ENCODE results near the gene LRRC4C.

LRRC4C gene

DNA sequence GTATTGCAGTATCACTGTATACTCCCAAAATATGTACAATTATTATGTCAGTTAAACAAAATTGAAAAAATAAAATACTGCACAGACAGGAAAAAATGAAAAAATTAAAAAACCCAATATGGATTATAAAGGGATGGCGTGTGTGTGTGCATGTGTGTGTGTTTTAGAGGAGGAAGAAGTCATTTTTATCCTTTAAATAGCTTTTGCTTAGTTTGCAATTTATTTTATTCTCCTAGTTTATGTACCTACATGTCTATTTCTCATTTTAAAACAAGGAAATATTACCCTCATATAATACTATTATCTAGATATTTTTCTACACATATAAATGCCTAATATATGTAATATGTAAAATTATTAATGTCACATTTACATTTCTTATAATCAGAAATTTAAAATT is 1144.3 kb downstream of the LRRC4C start:
- Histone ChIP-seq H3K9me3 (ENCODE audit: control insufficient read depth, low read length) (peaks cover 2% of the 10 kb centered on the region), H3K36me3 (ENCODE audit: control insufficient read depth, insufficient read depth, low read length) (no peaks in the 10 kb centered on the region), H3K27ac (ENCODE audit: insufficient read depth, low read depth, low read length, poor library complexity, severe bottlenecking) (no peak overlapping the region), H3K27me3 (ENCODE audit: control insufficient read depth, insufficient read depth, low read length, poor library complexity, severe bottlenecking) (no peaks in the 10 kb centered on the region), H3K4me3 (ENCODE audit: insufficient read depth, low read depth, low read length) (no peak overlapping the region), H3K4me1 (ENCODE audit: control insufficient read depth, insufficient read depth, low read length) (no peaks in the 10 kb centered on the region)
- WGBS, 2 experiments, result 83% methylated on average over 1 of the region's 1 CpG; no CpG with 5 or more reads in 1 of the 2 experiments

DNA sequence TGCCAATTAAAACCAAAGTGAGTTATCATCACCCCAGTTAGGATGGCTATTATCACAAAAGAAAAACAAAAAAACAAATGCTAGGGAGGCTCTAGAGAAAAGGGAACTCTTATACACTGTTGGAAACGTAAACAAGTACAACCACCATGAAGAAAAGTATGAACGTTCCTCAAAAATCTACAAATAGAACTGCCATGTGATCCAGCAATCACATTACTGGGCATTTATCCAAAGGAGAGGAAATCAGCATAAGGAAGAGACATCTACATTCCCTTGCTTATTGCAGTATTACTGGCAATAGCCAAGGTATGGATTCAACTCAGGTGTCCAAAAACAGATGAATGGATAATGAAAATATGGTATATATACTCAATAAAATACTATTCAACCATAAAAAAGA is 1145.1 kb downstream of the LRRC4C start:
- H3K27ac ChIP-seq (ENCODE audit: insufficient read depth, low read depth, low read length, poor library complexity, severe bottlenecking), result no peak overlapping the region
- no peaks in the 10 kb centered on the region for H3K27me3 ChIP-seq (ENCODE audit: control insufficient read depth, insufficient read depth, low read length, poor library complexity, severe bottlenecking)
- H3K9me3 ChIP-seq (ENCODE audit: control insufficient read depth, low read length), result peaks cover 2% of the 10 kb centered on the region
- no peaks in the 10 kb centered on the region for H3K4me1 ChIP-seq (ENCODE audit: control insufficient read depth, insufficient read depth, low read length)
- no peaks in the 10 kb centered on the region for H3K36me3 ChIP-seq (ENCODE audit: control insufficient read depth, insufficient read depth, low read length)
- WGBS, 2 experiments, result 98 to 100% methylated on average over 2 of the region's 2 CpGs
- no peak overlapping the region for H3K4me3 ChIP-seq (ENCODE audit: insufficient read depth, low read depth, low read length)

DNA sequence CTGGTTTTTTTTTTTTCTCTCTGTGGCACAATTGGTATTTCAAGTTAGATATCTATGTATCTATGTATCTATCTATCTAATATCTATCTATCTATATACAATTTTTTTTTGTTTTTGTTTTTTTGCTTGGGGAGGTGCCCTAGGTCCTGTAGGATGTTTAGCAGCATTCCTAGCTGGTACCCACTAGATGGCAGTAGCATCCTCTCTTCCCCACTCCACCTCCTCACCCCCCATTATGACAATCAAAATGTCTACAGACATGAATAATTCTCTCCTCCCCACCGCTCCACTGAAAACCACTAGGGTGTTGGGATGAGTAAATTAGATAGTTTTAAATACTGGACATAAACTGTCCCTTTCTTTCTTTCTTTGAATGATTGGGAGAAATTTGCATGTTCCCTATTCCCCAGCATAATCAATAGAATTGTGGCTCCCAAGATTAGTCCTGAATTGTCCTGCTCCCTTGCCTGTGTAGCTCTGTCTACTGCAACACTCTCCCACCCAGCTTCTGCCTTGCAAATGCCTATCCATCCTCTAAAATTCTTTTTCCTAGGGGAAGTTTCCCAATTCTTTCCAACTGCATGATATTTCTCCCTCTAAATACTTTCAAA is 1152.4 kb downstream of the LRRC4C start:
- H3K9me3 ChIP-seq (ENCODE audit: control insufficient read depth, low read length), result no peaks in the 10 kb centered on the region
- no peaks in the 10 kb centered on the region for H3K4me1 ChIP-seq (ENCODE audit: control insufficient read depth, insufficient read depth, low read length)
- H3K27ac ChIP-seq (ENCODE audit: insufficient read depth, low read depth, low read length, poor library complexity, severe bottlenecking), result no peak overlapping the region
- no CpG with 5 or more reads among the region's 1 CpG for WGBS, 2 experiments
- H3K27me3 ChIP-seq (ENCODE audit: control insufficient read depth, insufficient read depth, low read length, poor library complexity, severe bottlenecking), result no peaks in the 10 kb centered on the region
- H3K36me3 ChIP-seq (ENCODE audit: control insufficient read depth, insufficient read depth, low read length), result no peaks in the 10 kb centered on the region
- H3K4me3 ChIP-seq (ENCODE audit: insufficient read depth, low read depth, low read length), result no peak overlapping the region

DNA sequence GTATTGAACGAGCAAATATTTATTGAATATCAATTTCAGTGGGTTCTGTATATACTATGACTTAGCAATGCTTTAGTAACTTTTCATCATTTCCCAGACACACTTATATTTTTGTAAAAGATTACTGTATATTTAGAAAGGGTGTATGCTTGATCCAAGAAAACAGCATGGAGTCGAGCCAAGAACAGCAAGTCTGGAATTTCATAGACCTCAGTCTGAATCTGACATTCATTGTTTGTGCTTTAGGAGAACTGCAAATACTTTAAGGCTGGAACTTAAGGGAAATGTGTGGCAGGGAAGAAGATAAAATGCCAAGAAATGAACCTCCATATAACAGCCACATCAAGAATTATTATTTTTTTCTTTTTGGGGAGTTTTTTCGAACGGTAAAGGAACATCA is 1156.8 kb downstream of the LRRC4C start:
- Histone ChIP-seq H3K9me3 (ENCODE audit: control insufficient read depth, low read length) (no peaks in the 10 kb centered on the region), H3K4me3 (ENCODE audit: insufficient read depth, low read depth, low read length) (no peak overlapping the region), H3K27me3 (ENCODE audit: control insufficient read depth, insufficient read depth, low read length, poor library complexity, severe bottlenecking) (no peaks in the 10 kb centered on the region), H3K36me3 (ENCODE audit: control insufficient read depth, insufficient read depth, low read length) (no peaks in the 10 kb centered on the region), H3K27ac (ENCODE audit: insufficient read depth, low read depth, low read length, poor library complexity, severe bottlenecking) (no peak overlapping the region), H3K4me1 (ENCODE audit: control insufficient read depth, insufficient read depth, low read length) (no peaks in the 10 kb centered on the region)
- whole genome bisulfite sequencing, 2 experiments, result 86 to 87% methylated on average over 3 to 4 of the region's 4 CpGs

DNA sequence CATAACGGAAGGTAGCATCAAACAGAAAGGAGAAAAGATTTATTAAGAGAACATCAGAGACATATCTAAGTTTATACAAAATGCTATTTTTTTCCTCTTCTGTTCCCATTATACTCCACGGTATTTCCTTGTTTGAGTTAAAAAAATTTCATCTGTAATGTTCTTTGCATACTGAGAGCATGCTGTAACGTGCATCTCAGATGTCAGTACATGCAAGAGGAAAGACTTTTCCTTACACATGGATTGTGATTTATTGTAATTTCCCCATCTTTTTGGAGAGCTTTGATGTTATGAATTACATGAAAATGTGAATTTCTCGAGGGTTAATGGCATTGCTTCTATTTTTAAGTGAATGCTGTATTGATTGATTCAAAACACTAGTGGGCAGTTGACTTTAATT is 1164.0 kb downstream of the LRRC4C start:
- no peaks in the 10 kb centered on the region for H3K36me3 ChIP-seq (ENCODE audit: control insufficient read depth, insufficient read depth, low read length)
- H3K9me3 ChIP-seq (ENCODE audit: control insufficient read depth, low read length), result no peaks in the 10 kb centered on the region
- peaks cover 11% of the 10 kb centered on the region for H3K27me3 ChIP-seq (ENCODE audit: control insufficient read depth, insufficient read depth, low read length, poor library complexity, severe bottlenecking)
- peaks cover 8% of the 10 kb centered on the region for H3K4me1 ChIP-seq (ENCODE audit: control insufficient read depth, insufficient read depth, low read length)
- 92 to 99% methylated on average over 2 to 4 of the region's 4 CpGs for WGBS, 2 experiments
- no peak overlapping the region for H3K4me3 ChIP-seq (ENCODE audit: insufficient read depth, low read depth, low read length)
- no peak overlapping the region for H3K27ac ChIP-seq (ENCODE audit: insufficient read depth, low read depth, low read length, poor library complexity, severe bottlenecking)

DNA sequence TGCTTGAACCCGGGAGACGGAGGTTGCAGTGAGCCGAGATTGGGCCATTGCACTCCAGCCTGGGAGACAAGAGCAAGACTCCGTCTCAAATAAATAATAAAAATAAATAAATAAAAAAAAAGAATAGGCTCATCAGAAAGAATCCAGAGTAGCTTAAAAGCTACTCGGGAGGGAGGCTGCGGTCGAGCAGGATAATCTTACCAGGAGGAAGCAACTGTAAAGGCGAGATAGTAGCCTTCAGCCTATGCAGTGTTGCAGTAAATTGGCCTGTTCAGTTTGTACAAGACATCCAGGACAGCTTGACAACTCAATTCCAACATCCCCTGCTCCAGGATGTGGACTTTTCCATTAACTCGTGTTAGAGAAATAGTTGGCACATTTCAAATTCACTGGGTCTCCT is 1164.7 kb downstream of the LRRC4C start:
- Histone ChIP-seq H3K27me3 (ENCODE audit: control insufficient read depth, insufficient read depth, low read length, poor library complexity, severe bottlenecking) (peaks cover 11% of the 10 kb centered on the region), H3K36me3 (ENCODE audit: control insufficient read depth, insufficient read depth, low read length) (no peaks in the 10 kb centered on the region), H3K9me3 (ENCODE audit: control insufficient read depth, low read length) (no peaks in the 10 kb centered on the region), H3K4me1 (ENCODE audit: control insufficient read depth, insufficient read depth, low read length) (peaks cover 8% of the 10 kb centered on the region), H3K4me3 (ENCODE audit: insufficient read depth, low read depth, low read length) (no peak overlapping the region), H3K27ac (ENCODE audit: insufficient read depth, low read depth, low read length, poor library complexity, severe bottlenecking) (no peak overlapping the region)
- WGBS, 2 experiments, result 89% methylated on average over 8 of the region's 9 CpGs

DNA sequence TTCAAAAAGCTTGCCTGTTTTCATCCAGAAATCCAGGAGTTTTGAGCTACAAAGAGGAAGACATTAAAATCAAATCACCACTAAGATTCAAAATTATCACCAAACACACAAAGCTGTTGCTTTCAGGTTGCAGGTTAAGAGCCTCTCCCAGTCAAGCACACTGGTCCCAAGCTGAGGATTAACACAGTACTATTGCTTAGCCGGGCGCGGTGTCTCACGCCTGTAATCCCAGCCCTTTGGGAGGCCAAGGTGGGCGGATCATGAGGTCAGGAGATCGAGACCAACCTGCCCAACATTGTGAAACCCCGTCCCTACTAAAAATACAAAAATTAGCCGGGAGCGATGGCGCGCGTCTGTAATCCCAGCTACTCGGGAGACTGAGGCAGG is 1165.1 kb downstream of the LRRC4C start:
- Histone ChIP-seq H3K36me3 (ENCODE audit: control insufficient read depth, insufficient read depth, low read length) (no peaks in the 10 kb centered on the region), H3K27ac (ENCODE audit: insufficient read depth, low read depth, low read length, poor library complexity, severe bottlenecking) (no peak overlapping the region), H3K4me3 (ENCODE audit: insufficient read depth, low read depth, low read length) (no peak overlapping the region), H3K9me3 (ENCODE audit: control insufficient read depth, low read length) (no peaks in the 10 kb centered on the region), H3K4me1 (ENCODE audit: control insufficient read depth, insufficient read depth, low read length) (peaks cover 8% of the 10 kb centered on the region), H3K27me3 (ENCODE audit: control insufficient read depth, insufficient read depth, low read length, poor library complexity, severe bottlenecking) (peaks cover 11% of the 10 kb centered on the region)
- 77 to 78% methylated on average over 13 of the region's 13 CpGs for WGBS, 2 experiments

DNA sequence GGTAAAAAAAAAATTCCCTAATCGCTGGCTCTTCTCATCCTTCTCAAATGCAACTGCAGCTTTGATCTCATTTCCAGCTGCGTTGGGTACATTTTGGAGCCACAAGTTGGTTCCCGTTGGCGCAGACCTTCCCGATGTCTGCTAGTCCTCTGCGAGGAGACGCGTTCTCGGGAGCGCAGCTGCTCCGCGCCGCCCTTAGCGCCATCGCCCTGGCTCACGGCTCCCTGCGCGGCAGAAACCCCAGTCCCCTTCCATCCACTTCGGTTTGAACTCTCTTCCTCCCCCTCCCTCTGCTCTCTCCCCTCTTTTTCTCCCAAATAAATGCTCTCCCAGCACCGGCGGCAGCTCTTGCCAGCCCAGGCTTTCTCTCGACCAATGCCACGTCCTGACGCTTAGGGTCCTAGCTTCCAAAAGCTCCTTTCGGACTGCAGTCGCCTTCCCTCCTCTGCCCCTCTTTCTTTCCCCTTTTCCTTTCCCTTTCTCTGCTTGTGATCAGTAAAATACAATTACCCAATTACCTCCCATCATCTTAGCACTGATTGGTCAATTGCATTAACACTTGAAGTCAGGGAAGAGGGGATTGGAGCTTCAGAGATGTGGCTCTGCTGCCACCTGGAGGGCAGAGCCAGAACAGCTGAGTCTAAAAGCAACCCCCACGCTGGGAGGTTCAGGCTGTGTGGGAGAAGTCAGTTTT is 1165.7 kb downstream of the LRRC4C start:
- WGBS, 2 experiments, result 0% methylated on average over 27 of the region's 27 CpGs
- Histone ChIP-seq H3K9me3 (ENCODE audit: control insufficient read depth, low read length) (no peaks in the 10 kb centered on the region), H3K27me3 (ENCODE audit: control insufficient read depth, insufficient read depth, low read length, poor library complexity, severe bottlenecking) (peaks cover 11% of the 10 kb centered on the region), H3K36me3 (ENCODE audit: control insufficient read depth, insufficient read depth, low read length) (no peaks in the 10 kb centered on the region), H3K4me1 (ENCODE audit: control insufficient read depth, insufficient read depth, low read length) (peaks cover 8% of the 10 kb centered on the region), H3K27ac (ENCODE audit: insufficient read depth, low read depth, low read length, poor library complexity, severe bottlenecking) (peak overlapping the region; percentile 75), H3K4me3 (ENCODE audit: insufficient read depth, low read depth, low read length) (peak overlapping the region; percentile 55)

DNA sequence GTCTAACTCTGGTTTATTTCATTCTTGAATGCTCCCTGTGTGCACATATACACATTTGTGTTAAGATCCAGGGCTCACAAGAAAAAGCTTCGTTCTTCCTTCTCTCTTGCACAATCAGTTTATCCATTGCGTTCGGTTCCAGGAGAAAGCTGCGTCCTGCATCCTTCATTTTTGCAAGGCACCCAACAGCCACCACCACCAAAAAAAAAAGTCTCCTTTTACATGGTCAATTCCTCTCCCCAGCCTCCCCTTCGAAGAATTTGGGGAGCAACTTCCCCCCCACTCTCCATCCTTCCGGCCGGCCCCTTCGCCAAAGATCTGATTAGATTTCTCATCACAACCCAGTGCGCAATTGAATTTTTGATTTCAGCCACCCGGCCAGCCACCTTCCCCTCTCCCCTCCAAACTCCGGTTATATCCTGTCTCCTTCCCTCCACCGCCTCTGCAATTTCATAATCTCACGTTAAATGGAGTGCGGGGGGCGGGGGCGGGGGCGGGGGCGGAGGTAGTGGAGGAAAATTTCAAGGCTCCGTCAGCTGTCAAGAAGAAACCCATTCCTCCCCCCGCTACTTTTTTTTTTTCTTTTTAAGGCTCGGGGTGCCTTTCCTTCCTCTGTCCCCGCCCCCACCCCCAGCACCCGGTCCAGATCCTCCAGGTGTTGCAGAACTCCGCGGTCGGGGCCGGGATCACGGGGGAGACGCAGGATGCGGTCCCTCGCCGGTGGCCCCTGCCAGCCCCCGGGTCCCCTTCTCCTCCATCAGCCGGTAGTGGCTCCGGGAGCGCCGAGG is 1166.5 kb downstream of the LRRC4C start:
- H3K4me1 ChIP-seq (ENCODE audit: control insufficient read depth, insufficient read depth, low read length), result peaks cover 8% of the 10 kb centered on the region
- 1% methylated on average over 26 to 37 of the region's 37 CpGs for WGBS, 2 experiments
- H3K9me3 ChIP-seq (ENCODE audit: control insufficient read depth, low read length), result no peaks in the 10 kb centered on the region
- no peaks in the 10 kb centered on the region for H3K36me3 ChIP-seq (ENCODE audit: control insufficient read depth, insufficient read depth, low read length)
- peaks cover 11% of the 10 kb centered on the region for H3K27me3 ChIP-seq (ENCODE audit: control insufficient read depth, insufficient read depth, low read length, poor library complexity, severe bottlenecking)
- H3K4me3 ChIP-seq (ENCODE audit: insufficient read depth, low read depth, low read length), result peak overlapping the region; percentile 55
- no peak overlapping the region for H3K27ac ChIP-seq (ENCODE audit: insufficient read depth, low read depth, low read length, poor library complexity, severe bottlenecking)

DNA sequence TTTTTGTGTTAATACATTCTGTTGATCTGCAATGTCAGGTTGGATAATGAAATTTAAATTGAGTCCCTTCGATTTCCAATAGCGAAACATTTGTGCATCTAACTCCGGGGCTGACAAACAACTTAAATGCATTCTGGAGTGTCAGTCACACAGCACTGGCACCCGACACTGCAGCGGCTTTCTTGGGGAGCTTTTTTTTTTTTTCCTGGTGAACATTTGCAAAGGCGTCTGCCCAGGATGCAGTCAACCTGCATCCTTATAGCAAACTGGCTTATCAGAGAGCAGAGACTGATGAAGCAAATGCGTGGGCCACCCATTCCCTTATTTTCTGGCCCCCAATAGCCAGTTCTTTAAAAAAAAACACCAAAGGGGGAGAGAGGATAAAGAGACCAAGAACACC is 1167.7 kb downstream of the LRRC4C start:
- Histone ChIP-seq H3K4me1 (ENCODE audit: control insufficient read depth, insufficient read depth, low read length) (peaks cover 8% of the 10 kb centered on the region), H3K27me3 (ENCODE audit: control insufficient read depth, insufficient read depth, low read length, poor library complexity, severe bottlenecking) (peaks cover 11% of the 10 kb centered on the region), H3K27ac (ENCODE audit: insufficient read depth, low read depth, low read length, poor library complexity, severe bottlenecking) (no peak overlapping the region), H3K36me3 (ENCODE audit: control insufficient read depth, insufficient read depth, low read length) (no peaks in the 10 kb centered on the region), H3K4me3 (ENCODE audit: insufficient read depth, low read depth, low read length) (peak overlapping the region; percentile 20), H3K9me3 (ENCODE audit: control insufficient read depth, low read length) (no peaks in the 10 kb centered on the region)
- WGBS, 2 experiments, result 63 to 64% methylated on average over 7 of the region's 7 CpGs
